Kidney capillary endothelial cell (primary cell): ENCODE measurements around the gene PTGDR.

Source experiments
- DNase-seq: peaks from one replicate; pipeline ENCODE4 v3.0.0-alpha.2; 2018; ENCODE audit warnings: low spot score

PTGDR gene

GRCh38 chr14:52265253-52265652 lies 2.2 kb upstream of the PTGDR start:
- no peak for DNase-seq

GRCh38 chr14:52266179-52266578 lies 1.3 kb upstream of the PTGDR start:
- DNase-seq = no peak

DNA sequence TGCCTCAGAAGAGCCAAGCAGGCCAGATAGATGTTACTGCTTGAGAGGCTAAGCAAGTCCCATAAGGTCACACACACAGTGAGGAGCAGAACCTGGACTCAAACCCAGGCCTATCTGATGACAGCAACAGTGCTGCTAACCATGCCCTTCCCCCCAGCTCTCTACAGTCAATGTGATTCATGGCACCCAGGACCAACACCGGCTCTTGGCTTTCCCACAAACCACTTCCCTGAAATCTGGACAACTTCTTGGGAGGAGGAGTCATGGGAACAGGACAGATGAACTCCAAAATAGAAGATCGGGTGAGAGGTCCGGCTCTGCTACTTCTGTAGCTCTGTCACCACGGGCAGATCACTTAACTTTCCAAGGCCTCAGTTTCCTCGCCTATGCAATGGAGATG lies 716 bp upstream of the PTGDR start:
- DNase-seq = no peak

DNA sequence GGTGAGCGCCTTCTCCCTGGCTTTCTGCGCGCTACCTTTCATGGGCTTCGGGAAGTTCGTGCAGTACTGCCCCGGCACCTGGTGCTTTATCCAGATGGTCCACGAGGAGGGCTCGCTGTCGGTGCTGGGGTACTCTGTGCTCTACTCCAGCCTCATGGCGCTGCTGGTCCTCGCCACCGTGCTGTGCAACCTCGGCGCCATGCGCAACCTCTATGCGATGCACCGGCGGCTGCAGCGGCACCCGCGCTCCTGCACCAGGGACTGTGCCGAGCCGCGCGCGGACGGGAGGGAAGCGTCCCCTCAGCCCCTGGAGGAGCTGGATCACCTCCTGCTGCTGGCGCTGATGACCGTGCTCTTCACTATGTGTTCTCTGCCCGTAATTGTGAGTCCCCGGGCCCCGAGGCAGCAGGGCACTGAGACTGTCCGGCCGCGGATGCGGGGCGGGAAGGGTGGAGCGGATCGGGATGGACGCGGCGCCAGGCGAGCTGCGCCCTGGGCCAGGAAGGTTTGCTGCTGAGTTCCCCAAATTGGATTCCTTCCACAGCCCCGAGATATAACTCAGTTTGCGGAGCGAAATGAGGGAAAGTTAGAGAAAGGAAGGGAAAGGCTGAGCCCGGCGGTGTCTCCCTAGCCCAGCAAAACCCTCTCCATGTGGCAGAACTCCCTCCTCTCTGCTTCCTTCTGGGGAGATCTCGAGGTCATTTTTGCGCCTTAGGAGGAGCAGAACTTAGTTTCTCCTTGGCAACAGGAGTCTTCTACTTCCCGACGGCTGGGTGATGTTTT lies 972 bp downstream of the PTGDR start:
- DNase-seq = no peak

GRCh38 chr14:52269100-52269499 lies 1.6 kb downstream of the PTGDR start:
- DNase-seq = no peak

- no peak for DNase-seq
Measured at GRCh38 chr14:52269982-52270381, 2.5 kb downstream of the PTGDR start.

- DNase-seq = no peak
Measured at GRCh38 chr14:52271538-52271937, 4.0 kb downstream of the PTGDR start.

- DNase-seq = no peak
Measured at GRCh38 chr14:52272375-52272774, 4.9 kb downstream of the PTGDR start.

GRCh38 chr14:52275372-52275771 lies 7.9 kb downstream of the PTGDR start:
- DNase-seq = no peak

GRCh38 chr14:52277552-52277951 lies 10.1 kb downstream of the PTGDR start:
- DNase-seq = no peak

DNA sequence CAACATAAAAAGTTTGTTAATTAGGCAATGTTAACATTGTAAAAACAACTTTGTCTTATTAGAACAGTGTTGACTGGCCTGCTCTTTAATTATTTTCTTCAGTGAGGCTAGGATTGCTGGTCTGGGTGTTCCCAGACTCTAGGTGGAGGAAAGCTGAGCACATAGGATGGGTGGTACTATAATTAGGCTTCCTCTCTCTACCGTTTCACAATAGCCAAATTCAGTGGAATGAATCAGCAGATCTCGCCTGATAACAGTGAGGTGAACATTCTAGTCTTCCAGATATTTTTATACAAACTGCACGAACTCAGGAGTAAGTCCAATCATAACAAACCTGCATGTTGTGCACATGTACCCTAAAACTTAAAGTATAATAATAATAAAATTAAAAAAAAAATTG lies 11.9 kb downstream of the PTGDR start:
- peak; percentile 27 for DNase-seq

DNA sequence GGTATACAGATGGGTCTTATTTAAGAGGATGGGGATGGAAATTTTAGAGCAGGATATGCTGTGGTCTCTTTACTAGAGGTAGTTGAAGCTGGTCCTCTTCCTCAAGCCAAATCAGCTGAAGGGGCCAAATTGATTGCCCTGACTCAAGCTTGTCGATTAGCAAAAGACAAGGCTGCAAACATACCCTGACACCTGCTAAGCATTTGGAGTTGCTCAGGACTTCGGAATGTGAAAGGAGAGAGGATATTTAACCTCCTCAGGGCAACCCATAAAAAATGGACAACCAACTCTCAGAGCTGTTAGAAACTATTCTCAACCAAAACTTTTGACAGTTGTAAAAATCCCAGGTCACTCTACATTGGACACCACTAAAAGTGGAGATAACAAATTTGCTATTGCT lies 15.6 kb downstream of the PTGDR start:
- DNase-seq = no peak

GRCh38 chr14:52286661-52287649 lies 19.5 kb downstream of the PTGDR start:
- DNase-seq = no peak

DNA sequence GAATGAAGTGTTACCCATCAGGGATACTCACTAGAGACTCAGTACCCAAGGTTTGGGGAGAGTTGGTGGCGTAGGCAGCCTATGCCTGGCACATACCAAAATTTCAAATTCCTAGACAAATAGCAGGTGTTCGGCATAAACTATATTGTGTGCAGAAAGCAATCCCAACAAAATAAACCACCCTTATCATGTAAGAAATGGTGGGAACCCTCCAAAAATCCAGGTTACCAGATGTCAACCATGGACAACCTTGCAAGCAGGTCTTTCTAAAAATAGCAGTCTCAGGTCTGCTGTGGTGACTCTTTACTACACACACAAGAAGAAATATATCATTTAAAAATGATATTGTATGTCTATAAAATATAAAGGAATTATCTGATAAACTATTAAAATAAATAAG lies 28.9 kb downstream of the PTGDR start:
- no peak for DNase-seq

DNA sequence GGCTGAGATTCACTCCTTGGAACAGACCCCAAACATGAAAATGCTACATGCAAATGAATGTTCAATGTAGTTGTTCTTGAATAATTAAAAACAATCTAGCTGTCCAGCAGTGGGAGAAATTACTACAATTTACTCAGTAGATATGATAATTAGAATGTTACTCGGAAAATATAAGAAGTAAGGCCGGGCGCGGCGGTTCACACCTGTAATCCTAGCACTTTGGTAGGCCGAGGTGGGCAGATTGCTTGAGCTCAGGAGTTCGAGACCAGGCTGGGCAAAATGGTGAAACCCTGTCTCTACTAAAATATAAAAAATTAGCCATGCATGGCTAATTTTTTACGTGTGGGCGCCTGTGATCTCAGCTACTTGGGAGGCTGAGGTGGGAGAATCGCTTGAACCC lies 31.3 kb downstream of the PTGDR start:
- no peak for DNase-seq

- peak; percentile 32 for DNase-seq
Measured at GRCh38 chr14:52299692-52300278, 32.3 kb downstream of the PTGDR start.

DNA sequence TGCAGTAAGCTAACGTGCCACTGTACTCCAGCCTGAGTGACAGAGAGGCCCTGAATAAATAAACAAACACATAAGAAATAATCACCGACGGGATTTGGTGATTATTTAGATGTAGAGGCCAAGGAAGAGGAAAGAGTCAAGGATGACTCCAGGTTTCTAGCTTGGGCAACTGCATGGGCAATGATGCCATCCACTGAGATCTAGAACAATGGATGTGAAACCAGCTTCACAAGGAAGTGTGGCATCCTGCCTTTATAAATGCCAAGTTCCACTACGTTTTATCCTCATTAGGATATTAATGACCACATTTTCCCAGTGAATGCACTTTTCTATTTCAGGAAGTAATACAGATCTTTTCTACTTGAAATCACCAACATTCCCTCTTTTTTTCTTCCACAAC lies 35.7 kb downstream of the PTGDR start:
- no peak for DNase-seq

- no peak for DNase-seq
Measured at GRCh38 chr14:52304248-52304904, 36.9 kb downstream of the PTGDR start.

- no peak for DNase-seq
Measured at GRCh38 chr14:52305014-52305413, 37.5 kb downstream of the PTGDR start.

DNA sequence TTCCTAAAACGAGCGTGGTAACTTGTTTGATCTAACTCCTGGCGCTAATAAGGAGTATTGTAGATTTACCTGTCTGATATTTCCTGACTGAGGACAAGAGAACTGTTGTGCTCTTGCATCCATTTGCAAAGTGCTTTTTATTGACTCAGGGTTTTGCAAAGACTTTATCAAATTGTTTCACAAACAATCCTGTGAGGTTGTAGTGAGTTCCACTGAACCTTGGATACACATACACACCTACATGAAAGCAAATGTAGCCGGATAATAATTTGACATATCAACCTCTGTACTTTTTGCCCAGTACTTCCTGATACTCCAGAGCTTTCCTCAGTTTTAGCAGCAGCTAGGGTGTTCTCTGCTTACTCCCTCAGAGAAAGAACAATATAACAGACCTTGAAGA lies 39.9 kb downstream of the PTGDR start:
- DNase-seq = no peak

DNA sequence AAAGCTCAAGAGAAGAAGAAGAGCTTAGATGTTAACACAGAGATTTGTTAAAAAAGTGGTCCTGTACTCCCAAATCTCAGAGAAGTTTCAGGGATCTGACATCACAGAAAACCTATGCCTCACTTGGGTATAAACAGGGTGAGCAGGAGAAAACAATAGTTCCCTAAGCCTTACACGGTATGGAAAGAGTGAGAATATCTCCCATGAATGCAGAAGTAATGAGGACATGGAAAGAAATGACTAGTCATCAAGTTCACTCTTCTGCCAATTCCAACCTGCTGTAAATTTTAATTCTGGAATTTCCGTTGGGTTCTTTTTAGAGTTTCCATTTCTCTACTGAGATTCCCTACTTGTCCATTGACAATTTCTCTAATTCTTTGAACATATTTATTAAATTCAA lies 40.4 kb downstream of the PTGDR start:
- no peak for DNase-seq

GRCh38 chr14:52310541-52310940 lies 43.0 kb downstream of the PTGDR start:
- no peak for DNase-seq
